Progenitor cell of endocrine pancreas (in vitro differentiated cells): ENCODE measurements around the gene SLC16A4. TPM values are rescaled to one million over a fixed set of nuclear protein-coding genes. Genes with fewer than 3 reads are reported as not detected.

ENCODE experiments used
- DNase-seq: peaks from one replicate; pipeline ENCODE4 v3.0.0; 2021; ENCODE audit warnings: low spot score; ENCODE audit not compliant: unreplicated experiment
- H3K27ac Mint-ChIP-seq: 2 replicates; pipeline ENCODE4 v1.8.0; 2021; ENCODE audit warnings: mild to moderate bottlenecking, moderate library complexity, mixed read lengths
- H3K27me3 Mint-ChIP-seq: 2 replicates; pipeline ENCODE4 v1.8.0; 2021; ENCODE audit warnings: mixed read lengths
- H3K36me3 Mint-ChIP-seq: 2 replicates; pipeline ENCODE4 v1.8.0; 2022; ENCODE audit warnings: mixed read lengths; ENCODE audit not compliant: insufficient read depth
- H3K4me1 Mint-ChIP-seq: 2 replicates; pipeline ENCODE4 v1.8.0; 2021; ENCODE audit warnings: low read depth, mixed read lengths
- H3K4me3 Mint-ChIP-seq: 2 replicates; pipeline ENCODE4 v1.8.0; 2021; ENCODE audit warnings: low read depth, mild to moderate bottlenecking, moderate library complexity, mixed read lengths
- H3K9me3 Mint-ChIP-seq: 2 replicates; pipeline ENCODE4 v1.8.0; 2021; ENCODE audit warnings: low read depth, mixed read lengths
- CTCF ChIP-seq: fragments of 200-600 bp; sonication (generic); IDR thresholded peaks from one replicate; pipeline ENCODE4 v1.5.0; 2021; ENCODE audit warnings: antibody characterized with exemption, mild to moderate bottlenecking; ENCODE audit not compliant: unreplicated experiment
- total RNA-seq: library from RNA; stranded (reverse); gene quantifications from 2 replicates; pipeline ENCODE4 v1.2.1, GENCODE V29; 2021

Gene SLC16A4
- total RNA-seq, 1 donor from 2014 or later, result 0.46 TPM

GRCh38 chr1:110433803-110434202 is 43.0 kb upstream of the SLC16A4 start:
- H3K9me3 Mint-ChIP-seq, result no peaks in the 10 kb centered on the region
- H3K36me3 Mint-ChIP-seq, result no peaks in the 10 kb centered on the region
- no peak overlapping the region for H3K4me3 Mint-ChIP-seq
- peaks cover 33% of the 10 kb centered on the region for H3K27me3 Mint-ChIP-seq
- H3K27ac Mint-ChIP-seq, result no peak overlapping the region
- peak; percentile 41 for TF ChIP-seq CTCF
- H3K4me1 Mint-ChIP-seq, result no peaks in the 10 kb centered on the region
- peak; percentile 15 for DNase-seq

GRCh38 chr1:110433213-110433612 is 42.4 kb upstream of the SLC16A4 start:
- Mint-ChIP-seq H3K4me3 (no peak overlapping the region), H3K36me3 (no peaks in the 10 kb centered on the region), H3K9me3 (no peaks in the 10 kb centered on the region), H3K27ac (no peak overlapping the region), H3K4me1 (no peaks in the 10 kb centered on the region), H3K27me3 (peaks cover 28% of the 10 kb centered on the region)
- TF ChIP-seq CTCF, result no peak
- DNase-seq, result no peak

GRCh38 chr1:110430901-110431300 is 40.1 kb upstream of the SLC16A4 start:
- Mint-ChIP-seq H3K4me1 (no peaks in the 10 kb centered on the region), H3K9me3 (no peaks in the 10 kb centered on the region), H3K4me3 (no peak overlapping the region), H3K27ac (no peak overlapping the region), H3K36me3 (no peaks in the 10 kb centered on the region), H3K27me3 (peaks cover 26% of the 10 kb centered on the region)
- no peak for TF ChIP-seq CTCF
- no peak for DNase-seq

- no peak overlapping the region for H3K4me3 Mint-ChIP-seq
- no peak for TF ChIP-seq CTCF
- DNase-seq, result no peak
- no peaks in the 10 kb centered on the region for H3K4me1 Mint-ChIP-seq
- H3K36me3 Mint-ChIP-seq, result no peaks in the 10 kb centered on the region
- no peaks in the 10 kb centered on the region for H3K9me3 Mint-ChIP-seq
- H3K27me3 Mint-ChIP-seq, result peaks cover 28% of the 10 kb centered on the region
- H3K27ac Mint-ChIP-seq, result no peak overlapping the region
Measured at GRCh38 chr1:110430366-110430765, 39.5 kb upstream of the SLC16A4 start.

- H3K27me3 Mint-ChIP-seq, result peaks cover 33% of the 10 kb centered on the region
- H3K4me3 Mint-ChIP-seq, result no peak overlapping the region
- no peak for TF ChIP-seq CTCF
Measured at GRCh38 chr1:110428946-110429345, 38.1 kb upstream of the SLC16A4 start.

More at GRCh38 chr1:110428946-110429345, 38.1 kb upstream of the SLC16A4 start:
- Mint-ChIP-seq H3K36me3 (no peaks in the 10 kb centered on the region), H3K4me1 (no peaks in the 10 kb centered on the region), H3K27ac (no peak overlapping the region), H3K9me3 (no peaks in the 10 kb centered on the region)
- DNase-seq, result no peak
